ENCODE results near the gene ANKRD50. TPM values are rescaled to one million over a fixed set of nuclear protein-coding genes. Genes with fewer than 3 reads are reported as not detected.

The ANKRD50 gene
- total RNA-seq, 3 donors from 2014 or later, result 8.2 to 16.7 (median 11.0) TPM

DNA sequence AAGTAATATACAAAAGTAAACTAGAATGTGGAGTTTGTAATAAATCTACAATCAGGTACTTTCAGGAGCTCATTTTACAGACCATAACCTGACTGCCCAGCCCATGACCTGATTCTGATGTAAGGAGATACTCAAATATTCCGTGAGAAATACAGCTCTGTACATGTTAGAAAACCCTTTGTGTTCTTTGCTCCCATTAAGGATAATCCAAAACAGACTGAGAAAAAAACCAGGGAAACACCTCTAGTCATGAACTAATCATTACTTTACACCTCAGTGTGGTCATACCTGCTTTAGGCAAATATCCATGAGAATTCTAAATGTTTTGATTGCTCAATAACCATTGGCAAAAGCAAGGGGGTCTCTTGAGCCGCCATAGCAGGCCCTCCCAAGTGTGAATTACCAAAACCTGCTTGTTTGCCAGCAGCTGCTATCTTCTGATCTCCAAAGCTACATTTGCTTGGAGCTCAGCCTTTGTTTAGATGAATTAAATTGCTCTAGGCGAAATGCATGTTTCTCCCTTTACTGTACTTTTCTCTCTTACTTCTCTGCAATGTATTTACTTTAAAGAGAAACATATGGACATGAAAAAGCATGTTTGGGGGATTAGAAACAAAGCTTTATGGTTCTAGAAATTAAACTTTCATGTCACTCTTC, 79.1 kb downstream of the ANKRD50 start:
- intact Hi-C loops (cut with DNase I, micrococcal nuclease), result no loop called here
- TF ChIP-seq, protein P1, sequence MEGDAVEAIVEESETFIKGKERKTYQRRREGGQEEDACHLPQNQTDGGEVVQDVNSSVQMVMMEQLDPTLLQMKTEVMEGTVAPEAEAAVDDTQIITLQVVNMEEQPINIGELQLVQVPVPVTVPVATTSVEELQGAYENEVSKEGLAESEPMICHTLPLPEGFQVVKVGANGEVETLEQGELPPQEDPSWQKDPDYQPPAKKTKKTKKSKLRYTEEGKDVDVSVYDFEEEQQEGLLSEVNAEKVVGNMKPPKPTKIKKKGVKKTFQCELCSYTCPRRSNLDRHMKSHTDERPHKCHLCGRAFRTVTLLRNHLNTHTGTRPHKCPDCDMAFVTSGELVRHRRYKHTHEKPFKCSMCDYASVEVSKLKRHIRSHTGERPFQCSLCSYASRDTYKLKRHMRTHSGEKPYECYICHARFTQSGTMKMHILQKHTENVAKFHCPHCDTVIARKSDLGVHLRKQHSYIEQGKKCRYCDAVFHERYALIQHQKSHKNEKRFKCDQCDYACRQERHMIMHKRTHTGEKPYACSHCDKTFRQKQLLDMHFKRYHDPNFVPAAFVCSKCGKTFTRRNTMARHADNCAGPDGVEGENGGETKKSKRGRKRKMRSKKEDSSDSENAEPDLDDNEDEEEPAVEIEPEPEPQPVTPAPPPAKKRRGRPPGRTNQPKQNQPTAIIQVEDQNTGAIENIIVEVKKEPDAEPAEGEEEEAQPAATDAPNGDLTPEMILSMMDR (IDR thresholded peaks at IDR 0.05), result no peak
- Histone ChIP-seq H3K36me3 (ENCODE audit: low read depth) (no peaks in the 10 kb centered on the region), H3K4me1 (ENCODE audit: low read depth) (no peaks in the 10 kb centered on the region), H3K9me3 (no peaks in the 10 kb centered on the region), H3K4me3 (no peak overlapping the region)
- DNase-seq (no peak), ATAC-seq (no peak)

DNA sequence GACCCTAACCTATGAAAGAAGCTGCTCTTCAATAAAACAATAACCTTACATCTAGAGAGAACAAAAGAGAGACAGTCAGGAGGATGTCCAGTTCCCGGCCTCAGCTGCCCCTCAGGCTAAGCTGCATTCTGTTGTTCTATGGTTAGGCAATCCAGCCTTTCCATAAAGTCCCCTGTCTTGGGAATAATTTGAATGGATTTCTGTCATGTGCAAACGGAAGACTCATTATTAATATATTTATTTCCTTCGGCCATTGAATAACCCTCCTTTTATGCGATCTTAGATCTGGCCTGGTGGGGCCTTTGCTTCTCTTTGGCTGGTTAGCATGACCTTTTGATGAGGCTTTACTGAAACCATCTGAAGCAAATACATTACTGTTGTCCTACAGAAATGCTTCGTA, 80.1 kb downstream of the ANKRD50 start:
- Histone ChIP-seq H3K9me3 (no peaks in the 10 kb centered on the region), H3K36me3 (ENCODE audit: low read depth) (no peaks in the 10 kb centered on the region), H3K4me3 (no peak overlapping the region), H3K4me1 (ENCODE audit: low read depth) (no peaks in the 10 kb centered on the region)
- ATAC-seq (no peak), DNase-seq (no peak)
- TF ChIP-seq, protein P1 (IDR thresholded peaks at IDR 0.05), result no peak
- intact Hi-C loops (cut with DNase I, micrococcal nuclease), result no loop called here

DNA sequence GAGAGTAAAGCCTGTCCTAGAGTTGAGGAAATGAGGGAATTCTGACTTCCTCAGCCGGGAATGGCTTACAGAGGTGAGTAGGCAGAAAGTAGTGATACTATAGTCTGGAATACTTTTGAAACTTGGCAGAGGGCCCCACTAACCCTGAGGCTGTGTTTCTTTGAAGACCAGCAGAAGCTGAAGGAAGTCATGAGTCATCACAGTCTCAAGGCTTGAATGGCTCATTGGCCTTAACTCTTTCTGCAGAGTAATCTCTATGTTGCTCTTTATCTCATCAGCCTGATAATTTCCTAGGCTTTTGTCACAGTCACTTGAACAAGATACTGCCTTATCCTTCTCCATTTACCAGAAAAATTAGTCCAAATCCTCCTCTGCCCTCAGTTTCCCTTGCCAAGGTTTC, 80.8 kb downstream of the ANKRD50 start:
- H3K36me3 ChIP-seq (ENCODE audit: low read depth), result no peaks in the 10 kb centered on the region
- H3K9me3 ChIP-seq, result no peaks in the 10 kb centered on the region
- no peaks in the 10 kb centered on the region for H3K4me1 ChIP-seq (ENCODE audit: low read depth)
- peak; percentile 62 for ATAC-seq
- intact Hi-C loops (cut with DNase I, micrococcal nuclease), result no loop called here
- DNase-seq, result peak in 1 of 3 donors; percentile 17
- no peak overlapping the region for H3K4me3 ChIP-seq
- TF ChIP-seq, protein P1 (IDR thresholded peaks at IDR 0.05), result no peak

DNA sequence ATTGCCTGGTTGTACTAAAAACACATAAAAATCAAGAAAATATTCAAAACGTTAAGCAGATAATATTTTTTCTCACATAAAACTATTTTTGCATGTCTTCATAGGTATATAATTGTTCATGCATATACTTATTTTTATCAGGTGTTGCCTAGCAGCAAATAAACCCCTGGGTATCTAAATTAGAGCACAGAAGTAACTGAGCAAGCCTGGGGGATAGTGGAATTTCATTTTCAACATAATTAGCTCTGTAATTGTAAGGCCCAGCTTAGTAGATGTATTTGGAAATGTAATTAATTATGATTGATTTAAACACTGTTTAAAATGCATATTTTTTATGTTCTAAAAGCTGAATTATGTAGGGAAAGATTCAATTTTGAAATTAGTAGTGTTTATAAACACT, 82.9 kb downstream of the ANKRD50 start:
- no peak for ATAC-seq
- TF ChIP-seq, protein P1 (IDR thresholded peaks at IDR 0.05), result no peak
- DNase-seq, result no peak
- H3K36me3 ChIP-seq (ENCODE audit: low read depth), result no peaks in the 10 kb centered on the region
- H3K4me3 ChIP-seq, result no peak overlapping the region
- no peaks in the 10 kb centered on the region for H3K9me3 ChIP-seq
- H3K4me1 ChIP-seq (ENCODE audit: low read depth), result no peaks in the 10 kb centered on the region
- intact Hi-C loops (cut with DNase I, micrococcal nuclease), result no loop called here

Measured in mucosa of descending colon (tissue), 3 donors.